Cardiac septum (tissue), 1 donor: Measurements from ENCODE around the gene ZSCAN9. TPM values are rescaled to one million over a fixed set of nuclear protein-coding genes. Genes with fewer than 3 reads are reported as not detected.
A peak's percentile ranks its signal among the peaks of the same experiment; 100 is the strongest.

Experiments used
- DNase-seq: peaks from one replicate; pipeline ENCODE4 v3.0.0-alpha.2; 2020; ENCODE audit warnings: low spot score
- intact Hi-C: fragments of 100-400 bp; cut with DNase I; formaldehyde crosslinking; loops from one replicate; pipeline ENCODE4 v1.14.0; 2022
- long read RNA-seq: library from polyadenylated mRNA; unstranded; transcript quantifications from one replicate; pipeline ENCODE4 v2.0.0, GENCODE V29; 2021
- total RNA-seq: library from RNA; stranded (reverse); fragmentation: NEBNext Ultra II Directional; extraction: Animal tissue kit (Norgen Biotek cat#: 25700); gene quantifications from one replicate; pipeline ENCODE4 v1.2.1, GENCODE V29; 2021
- donor health status: DM: no; HTN: no; CAD: no.

Gene ZSCAN9
- total RNA-seq = 8.4 TPM
- long read RNA-seq, partial matches to known transcripts = 3 of 11 reads
- long read RNA-seq, other reads (novel, unspliced or antisense) = 5 of 11 reads

GRCh38 chr6:28225056-28225834 lies at the start of gene ZSCAN9:
TSS of gene ZSCAN9 (plus strand) at chr6:28225275. CDS start at chr6:28227085, 1,810 bp downstream.
- intact Hi-C loops = loop anchor here (2.0 to 10.0 kb wide), 2 partner anchors 84 to 130 kb away; partner anchors contain the start of gene ZKSCAN8
- DNase-seq = peak; percentile 92

- intact Hi-C loops = no loop called here
- DNase-seq = no peak
Observed at GRCh38 chr6:28176373-28176772, 48.7 kb upstream of the ZSCAN9 start.

GRCh38 chr6:28182255-28182654 lies 42.8 kb upstream of the ZSCAN9 start:
- no peak for DNase-seq
- intact Hi-C loops = no loop called here

GRCh38 chr6:28188111-28188979 lies 36.7 kb upstream of the ZSCAN9 start:
- DNase-seq = no peak
- intact Hi-C loops = no loop called here

GRCh38 chr6:28200020-28200419 lies 25.1 kb upstream of the ZSCAN9 start:
- intact Hi-C loops = no loop called here
- DNase-seq = no peak

- intact Hi-C loops = no loop called here
- DNase-seq = no peak
Observed at GRCh38 chr6:28203201-28203600, 21.9 kb upstream of the ZSCAN9 start.

GRCh38 chr6:28205879-28206278 lies 19.2 kb upstream of the ZSCAN9 start:
- intact Hi-C loops = no loop called here
- no peak for DNase-seq

GRCh38 chr6:28206527-28206926 lies 18.5 kb upstream of the ZSCAN9 start:
- no peak for DNase-seq
- intact Hi-C loops = no loop called here

- intact Hi-C loops = no loop called here
- no peak for DNase-seq
Observed at GRCh38 chr6:28206928-28207509, 18.1 kb upstream of the ZSCAN9 start.

- no peak for DNase-seq
- intact Hi-C loops = no loop called here
Observed at GRCh38 chr6:28207510-28208110, 17.5 kb upstream of the ZSCAN9 start.

- no peak for DNase-seq
Observed at GRCh38 chr6:28208111-28208659, 16.9 kb upstream of the ZSCAN9 start.

GRCh38 chr6:28209753-28210535 lies 15.1 kb upstream of the ZSCAN9 start:
- intact Hi-C loops = no loop called here
- DNase-seq = no peak

More at GRCh38 chr6:28208111-28208659, 16.9 kb upstream of the ZSCAN9 start:
- intact Hi-C loops = no loop called here

- intact Hi-C loops = no loop called here
- DNase-seq = no peak
Observed at GRCh38 chr6:28211840-28212509, 13.1 kb upstream of the ZSCAN9 start.

GRCh38 chr6:28212510-28213212 lies 12.4 kb upstream of the ZSCAN9 start:
- DNase-seq = no peak
- intact Hi-C loops = no loop called here

GRCh38 chr6:28213213-28213523 lies 11.9 kb upstream of the ZSCAN9 start:
- no peak for DNase-seq
- intact Hi-C loops = no loop called here

- no peak for DNase-seq
- intact Hi-C loops = no loop called here
Observed at GRCh38 chr6:28215425-28215824, 9.7 kb upstream of the ZSCAN9 start.

GRCh38 chr6:28217890-28218289 lies 7.2 kb upstream of the ZSCAN9 start:
- DNase-seq = no peak
- intact Hi-C loops = loop anchor here (2.0 kb wide), 1 partner anchor 35 kb away; the partner anchor contains the start of gene ZKSCAN4
